H1 (cell line): Measurements from ENCODE around the gene CPSF2. TPM values are rescaled to one million over a fixed set of nuclear protein-coding genes. Genes with fewer than 3 reads are reported as not detected.

ENCODE experiments used
- ATF3 ChIP-seq: IDR thresholded peaks from 2 replicates; pipeline ENCODE4 v1.6.1; 2011; ENCODE audit warnings: low read depth, mild to moderate bottlenecking, low read length; ENCODE audit not compliant: insufficient read depth
- POLR2AphosphoS5 ChIP-seq: IDR thresholded peaks from 2 replicates; pipeline ENCODE4 v1.6.1; 2011; ENCODE audit warnings: low read depth, low read length
- RXRA ChIP-seq: IDR thresholded peaks from 2 replicates; pipeline ENCODE4 v1.6.1; 2011; ENCODE audit warnings: low read depth, mild to moderate bottlenecking, low read length, moderate library complexity; ENCODE audit not compliant: insufficient read depth
- SP4 ChIP-seq: IDR thresholded peaks from 2 replicates; pipeline ENCODE4 v1.6.1; 2012; ENCODE audit warnings: low read length, inconsistent platforms
- TAF1 ChIP-seq: IDR thresholded peaks from 2 replicates; pipeline ENCODE4 v1.6.1; 2011; ENCODE audit warnings: mild to moderate bottlenecking, low read depth, low read length
- TBP ChIP-seq: IDR thresholded peaks from 2 replicates; pipeline ENCODE4 v1.6.1; 2011; ENCODE audit warnings: low read depth, low read length, improper control_type of control experiment
- YY1 ChIP-seq: IDR thresholded peaks from 2 replicates; pipeline ENCODE4 v1.6.1; 2011; ENCODE audit warnings: low read depth, mild to moderate bottlenecking, low read length
- polyA plus RNA-seq, 7 experiments: library from polyadenylated mRNA; depleted of rRNA in 3 of 7; stranded (reverse) in 5 of 7; unstranded in 2 of 7; fragments of >200 nt in 5 of 7; fragments of 200-250 nt in 2 of 7; gene quantifications; 1 replicate in 5 of 7; 2 replicates in 1 of 7; 4 replicates in 1 of 7; pipeline versions ENCODE4 v1.2.1 to v1.2.3, GENCODE V29; 2011 to 2013; ENCODE audit warnings: missing spikeins in 2 of 7, mixed read lengths in 2 of 7
- total RNA-seq: library from RNA; stranded (reverse); fragmentation: NEBNext Ultra II Directional; extraction: Animal tissue kit (Norgen Biotek cat#: 25700); gene quantifications from 2 replicates; pipeline ENCODE4 v1.2.1, GENCODE V29; 2021

Gene CPSF2
- total and polyA plus RNA-seq, 2 of the 8 experiments (the other 6 are each of a cell fraction or from before 2014, with no cell fraction given), result 11.3 to 130 TPM

- TF ChIP-seq ATF3 (no peak), POLR2AphosphoS5 (no peak), YY1 (no peak), TAF1 (no peak), SP4 (no peak), RXRA (no peak), TBP (no peak)
These were observed 22.9 kb downstream of the CPSF2 start (continued) for GRCh38 chr14:92144708-92145107.
